Mesenchymal stem cell (in vitro differentiated cells and primary cell): ENCODE data around the gene NEU4.
A peak's percentile ranks its signal among the peaks of the same experiment; 100 is the strongest.

Experiments used
- DNase-seq: peaks from one replicate; pipeline ENCODE4 v3.0.0-alpha.2; 2013
- H2AFZ ChIP-seq: one replicate; pipeline ENCODE4 v1.6.1; 2013; ENCODE audit warnings: low read depth, mild to moderate bottlenecking, control low read depth, inconsistent platforms, low read length, moderate library complexity
- H2AK5ac ChIP-seq: 2 replicates; pipeline ENCODE4 v1.6.1; 2013; ENCODE audit warnings: low read length, moderate library complexity, mild to moderate bottlenecking, inconsistent platforms; ENCODE audit not compliant: severe bottlenecking
- H2BK120ac ChIP-seq: one replicate; pipeline ENCODE4 v1.6.1; 2013; ENCODE audit warnings: low read depth, mild to moderate bottlenecking, inconsistent platforms, low read length, moderate library complexity
- H2BK12ac ChIP-seq, 2 experiments: one replicate each; pipeline ENCODE4 v1.6.1; 2013; ENCODE audit warnings: inconsistent platforms in 2 of 2, low read length in 2 of 2, mild to moderate bottlenecking in 2 of 2, moderate library complexity in 2 of 2, control low read depth in 1 of 2
- H2BK15ac ChIP-seq: one replicate; pipeline ENCODE4 v1.6.1; 2013; ENCODE audit warnings: mild to moderate bottlenecking, low read depth, inconsistent platforms; ENCODE audit not compliant: poor library complexity, severe bottlenecking
- H2BK5ac ChIP-seq: 2 replicates; pipeline ENCODE4 v1.6.1; 2013; ENCODE audit warnings: low read depth, mild to moderate bottlenecking, low read length, control low read depth, inconsistent platforms; ENCODE audit not compliant: poor library complexity, severe bottlenecking
- H3K14ac ChIP-seq, 2 experiments: one replicate each; pipeline ENCODE4 v1.6.1; 2013; ENCODE audit warnings: inconsistent platforms in 2 of 2, low read length in 2 of 2, control low read depth in 1 of 2, mild to moderate bottlenecking in 1 of 2, moderate library complexity in 1 of 2
- H3K18ac ChIP-seq, 2 experiments: one replicate each; pipeline ENCODE4 v1.6.1; 2013; ENCODE audit warnings: inconsistent platforms in 2 of 2, low read length in 2 of 2, control low read depth in 1 of 2, low read depth in 1 of 2, mild to moderate bottlenecking in 1 of 2
- H3K23ac ChIP-seq, 2 experiments: one replicate each; pipeline ENCODE4 v1.6.1; 2013; ENCODE audit warnings: inconsistent platforms in 2 of 2, low read length in 2 of 2, mild to moderate bottlenecking in 2 of 2, moderate library complexity in 2 of 2, control low read depth in 1 of 2
- H3K27ac ChIP-seq: 2 replicates; pipeline ENCODE4 v1.5.1; 2013; ENCODE audit warnings: mild to moderate bottlenecking, moderate library complexity, low read length, control low read depth, inconsistent platforms; ENCODE audit not compliant: poor library complexity, severe bottlenecking
- H3K27me3 ChIP-seq, 2 experiments: 2 replicates each; pipeline versions ENCODE4 v1.6.1 to v1.7.0; 2013; ENCODE audit warnings: low read length in 2 of 2, mild to moderate bottlenecking in 2 of 2, moderate library complexity in 2 of 2, control low read depth in 1 of 2, inconsistent platforms in 1 of 2; ENCODE audit not compliant: control insufficient read depth in 1 of 2, insufficient read depth in 1 of 2
- H3K36me3 ChIP-seq, 2 experiments: 2 replicates each; pipeline versions ENCODE4 v1.6.1 to v1.7.0; 2013; ENCODE audit warnings: low read length in 2 of 2, control low read depth in 1 of 2, inconsistent platforms in 1 of 2, low read depth in 1 of 2, mild to moderate bottlenecking in 1 of 2; ENCODE audit not compliant: insufficient read depth in 2 of 2, control insufficient read depth in 1 of 2
- H3K4ac ChIP-seq, 2 experiments: one replicate each; pipeline ENCODE4 v1.6.1; 2013; ENCODE audit warnings: inconsistent platforms in 2 of 2, low read length in 2 of 2, mild to moderate bottlenecking in 2 of 2, moderate library complexity in 2 of 2, control low read depth in 1 of 2, low read depth in 1 of 2
- H3K4me1 ChIP-seq: 2 replicates; pipeline ENCODE4 v1.6.1; 2013; ENCODE audit warnings: low read depth, low read length, control low read depth; ENCODE audit not compliant: control insufficient read depth, insufficient read depth
- H3K4me2 ChIP-seq: 2 replicates; pipeline ENCODE4 v1.6.1; 2013; ENCODE audit warnings: low read length, mild to moderate bottlenecking, inconsistent platforms; ENCODE audit not compliant: poor library complexity, severe bottlenecking
- H3K4me3 ChIP-seq, 2 experiments: 2 replicates each; pipeline versions ENCODE4 v1.5.1 to v1.7.0; 2013; ENCODE audit warnings: low read length in 2 of 2, mild to moderate bottlenecking in 2 of 2, control low read depth in 1 of 2, low read depth in 1 of 2; ENCODE audit not compliant: insufficient read depth in 1 of 2
- H3K79me1 ChIP-seq: replicated peaks from 2 replicates; pipeline ENCODE4 v1.6.1; 2013; ENCODE audit warnings: mild to moderate bottlenecking, control low read depth, low read length, inconsistent platforms; ENCODE audit not compliant: poor library complexity, severe bottlenecking
- H3K9ac ChIP-seq: 2 replicates; pipeline ENCODE4 v1.7.0; 2013; ENCODE audit warnings: mild to moderate bottlenecking, low read length, moderate library complexity
- H3K9me3 ChIP-seq: 2 replicates; pipeline ENCODE4 v1.7.0; 2013; ENCODE audit warnings: mild to moderate bottlenecking, low read length; ENCODE audit not compliant: control insufficient read depth
- H4K8ac ChIP-seq: one replicate; pipeline ENCODE4 v1.6.1; 2013; ENCODE audit warnings: inconsistent platforms, mild to moderate bottlenecking, low read length, moderate library complexity
- H4K91ac ChIP-seq: one replicate; pipeline ENCODE4 v1.6.1; 2013; ENCODE audit warnings: mild to moderate bottlenecking, low read length, inconsistent platforms
- WGBS: methylation state at CpG from one replicate; pipeline ENCODE4 v1.1.7; 2013; ENCODE audit warnings: mixed read lengths; 5-methylcytosine and 5-hydroxymethylcytosine counted together

Gene NEU4

DNA sequence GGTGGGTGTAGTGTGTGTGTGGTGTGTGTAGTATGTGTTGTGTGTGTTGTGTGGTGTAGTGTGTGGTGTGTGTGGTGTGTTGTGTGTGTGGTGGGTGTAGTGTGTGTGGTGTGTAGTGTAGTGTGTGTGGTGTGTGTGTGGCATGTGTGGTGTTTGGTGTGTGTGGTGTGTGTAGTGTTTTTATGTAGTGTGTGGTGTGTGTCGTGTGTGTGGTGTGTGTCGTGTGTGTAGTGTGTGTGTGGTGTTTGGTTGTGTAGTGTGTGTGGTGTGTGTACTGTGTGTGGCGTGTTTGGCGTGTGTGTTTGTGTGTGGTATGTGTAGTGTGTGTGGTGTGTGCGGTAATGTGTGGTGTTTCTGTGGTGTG lies 55.8 kb downstream of the NEU4 start:
- no peak overlapping the region for H2AK5ac ChIP-seq
- H3K23ac ChIP-seq: no peak overlapping the region
- peak overlapping the region in 1 of 2 experiments; percentile 5 for H3K4me3 ChIP-seq
- H4K8ac ChIP-seq: no peak overlapping the region
- H3K4me1 ChIP-seq: peaks cover 13% of the 10 kb centered on the region
- H2AFZ ChIP-seq: no peak overlapping the region
- no peak overlapping the region for H3K9ac ChIP-seq
- WGBS: 90% methylated on average over 5 of the region's 5 CpGs
- no peak overlapping the region for H3K18ac ChIP-seq
- H2BK120ac ChIP-seq: no peak overlapping the region
- DNase-seq: no peak
- peak overlapping the region in 1 of 2 experiments; percentile 64 for H3K14ac ChIP-seq
- no peaks in the 10 kb centered on the region for H3K36me3 ChIP-seq
- peak overlapping the region; percentile 48 for H4K91ac ChIP-seq
- H3K4me2 ChIP-seq: no peak overlapping the region
- H3K27me3 ChIP-seq: peaks cover 36 to 80% of the 10 kb centered on the region in 2 experiments
- H3K9me3 ChIP-seq: no peaks in the 10 kb centered on the region
- H2BK12ac ChIP-seq: no peak overlapping the region
- no peak overlapping the region for H2BK5ac ChIP-seq
- no peak overlapping the region for H3K27ac ChIP-seq
- no peaks in the 10 kb centered on the region for H3K79me1 ChIP-seq
- no peak overlapping the region for H3K4ac ChIP-seq
- no peak overlapping the region for H2BK15ac ChIP-seq

DNA sequence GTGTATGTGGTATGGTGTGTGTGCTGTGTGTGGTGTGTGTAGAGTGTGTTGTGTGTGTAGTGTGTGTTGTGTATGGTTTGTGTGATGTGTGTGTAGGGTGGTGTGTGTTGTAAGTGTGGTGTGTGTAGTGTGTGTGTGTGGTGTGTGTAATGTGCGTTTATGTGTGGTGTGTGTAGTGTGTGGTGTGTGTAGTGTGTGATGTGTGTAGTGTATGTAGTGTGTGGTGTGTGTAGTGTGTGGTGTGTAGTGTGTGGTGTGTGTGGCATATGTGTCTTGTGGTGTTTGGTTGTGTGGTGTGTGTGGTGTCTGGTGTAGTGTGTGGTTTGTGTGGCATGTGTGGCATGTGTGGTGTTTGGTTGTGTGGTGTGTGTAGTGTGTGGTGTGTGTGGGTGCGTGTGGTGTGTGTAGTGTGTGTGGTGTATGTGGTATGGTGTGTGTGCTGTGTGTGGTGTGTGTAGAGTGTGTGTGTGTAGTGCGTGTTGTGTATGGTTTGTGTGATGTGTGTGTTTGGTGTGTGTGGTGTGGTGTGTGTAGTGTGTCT lies 56.5 kb downstream of the NEU4 start:
- H4K8ac ChIP-seq: no peak overlapping the region
- H3K79me1 ChIP-seq: no peaks in the 10 kb centered on the region
- H4K91ac ChIP-seq: peak overlapping the region; percentile 56
- H3K14ac ChIP-seq: peak overlapping the region in 1 of 2 experiments; percentile 88
- H3K9me3 ChIP-seq: no peaks in the 10 kb centered on the region
- H3K9ac ChIP-seq: no peak overlapping the region
- no peak overlapping the region for H2BK15ac ChIP-seq
- H3K4ac ChIP-seq: no peak overlapping the region
- no peak overlapping the region for H3K23ac ChIP-seq
- H3K18ac ChIP-seq: no peak overlapping the region
- no peak overlapping the region for H3K4me3 ChIP-seq
- H2AFZ ChIP-seq: no peak overlapping the region
- H3K27me3 ChIP-seq: peaks cover 36 to 86% of the 10 kb centered on the region in 2 experiments
- H3K36me3 ChIP-seq: no peaks in the 10 kb centered on the region
- H3K4me2 ChIP-seq: no peak overlapping the region
- WGBS: 88% methylated on average over 3 of the region's 3 CpGs
- no peak overlapping the region for H2BK12ac ChIP-seq
- H3K4me1 ChIP-seq: peaks cover 13% of the 10 kb centered on the region
- DNase-seq: no peak
- H2BK120ac ChIP-seq: no peak overlapping the region
- H2AK5ac ChIP-seq: no peak overlapping the region
- H2BK5ac ChIP-seq: no peak overlapping the region
- H3K27ac ChIP-seq: no peak overlapping the region

DNA sequence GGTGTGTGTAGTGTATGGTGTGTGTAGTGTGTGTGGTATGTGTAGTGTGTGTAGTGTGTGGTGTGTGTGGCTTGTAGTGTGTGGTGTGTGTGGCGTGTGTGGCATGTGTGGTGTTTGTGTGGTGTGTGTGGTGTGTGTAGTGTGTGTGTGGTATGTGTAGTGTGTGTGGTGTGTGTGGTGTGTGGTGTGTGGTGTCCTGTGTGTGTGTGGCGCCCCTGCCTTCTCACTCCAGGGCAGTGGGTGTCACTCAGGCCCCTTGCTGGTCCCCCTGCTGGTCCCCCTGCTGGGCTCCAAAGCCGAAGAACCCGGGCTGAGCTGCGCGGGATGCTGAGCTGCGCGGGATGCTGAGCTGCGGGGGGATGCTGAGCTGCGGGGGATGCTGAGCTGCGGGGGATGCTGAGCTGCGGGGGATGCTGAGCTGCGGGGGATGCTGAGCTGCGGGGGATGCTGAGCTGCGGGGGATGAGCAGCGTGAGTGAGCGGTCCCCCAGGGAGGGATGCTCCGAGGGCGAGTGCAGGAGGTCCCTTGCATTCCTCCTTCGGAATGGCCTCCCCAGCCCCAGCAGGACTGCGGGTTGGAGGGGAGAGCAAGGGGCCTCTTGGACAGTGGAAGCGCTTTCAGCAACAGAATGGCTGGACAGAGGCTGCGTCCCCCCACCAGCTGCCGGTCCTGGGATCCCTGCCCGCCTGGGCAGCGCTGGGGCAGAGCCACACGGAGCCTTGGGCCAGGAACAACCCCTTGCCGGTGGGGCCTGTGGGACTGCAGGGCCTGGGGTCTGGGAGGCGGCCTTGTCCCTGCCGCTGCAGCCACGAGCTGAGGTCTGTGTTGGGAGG lies 57.2 kb downstream of the NEU4 start:
- no peak overlapping the region for H4K8ac ChIP-seq
- 36% methylated on average over 27 of the region's 31 CpGs for WGBS
- no peak overlapping the region for H2AFZ ChIP-seq
- no peak overlapping the region for H3K4ac ChIP-seq
- H3K4me3 ChIP-seq: no peak overlapping the region
- no peak overlapping the region for H3K18ac ChIP-seq
- no peaks in the 10 kb centered on the region for H3K79me1 ChIP-seq
- no peaks in the 10 kb centered on the region for H3K36me3 ChIP-seq
- no peak overlapping the region for H2BK12ac ChIP-seq
- no peak overlapping the region for H2AK5ac ChIP-seq
- H3K4me1 ChIP-seq: peaks cover 13% of the 10 kb centered on the region
- H3K4me2 ChIP-seq: no peak overlapping the region
- peak overlapping the region; percentile 56 for H4K91ac ChIP-seq
- peak; percentile 21 for DNase-seq
- no peak overlapping the region for H2BK15ac ChIP-seq
- H3K23ac ChIP-seq: peak overlapping the region in 1 of 2 experiments; percentile 16
- H3K14ac ChIP-seq: peak overlapping the region in 1 of 2 experiments; percentile 88
- no peaks in the 10 kb centered on the region for H3K9me3 ChIP-seq
- H2BK5ac ChIP-seq: no peak overlapping the region
- no peak overlapping the region for H3K27ac ChIP-seq
- H2BK120ac ChIP-seq: no peak overlapping the region
- no peak overlapping the region for H3K9ac ChIP-seq
- peaks cover 36 to 92% of the 10 kb centered on the region in 2 experiments for H3K27me3 ChIP-seq
